VCaP (cell line): ENCODE data around the gene TBC1D1.

Source experiments
- H3K27ac ChIP-seq: fragments of 450-650 bp; 2 replicates; pipeline ENCODE4 v1.5.1; 2017
- CTCF ChIP-seq: fragments of 450-650 bp; conservative IDR thresholded peaks from 2 replicates; pipeline ENCODE4 v1.5.1; 2017; ENCODE audit warnings: mild to moderate bottlenecking, moderate library complexity

The TBC1D1 gene

GRCh38 chr4:38188631-38189101 is 297.8 kb downstream of the TBC1D1 start:
- no peak for TF ChIP-seq CTCF
- H3K27ac ChIP-seq = no peak overlapping the region
